NCI-H446 (cell line): Measurements from ENCODE around the gene ST8SIA6.
"Not testable (repeated sequence)": the region's sequence is repeated elsewhere in the genome, so short reads cannot be mapped to it uniquely, and the experiment has no call there.

ENCODE experiments used
- DNase-seq, 2 experiments: peaks; one replicate each; lab custom pipeline; 2025; lab: John Stamatoyannopoulos, UW

Gene ST8SIA6

GRCh38 chr10:17456032-17456548 is 1.7 kb upstream of the ST8SIA6 start:
- no peak for DNase-seq

GRCh38 chr10:17455015-17455520 is 673 bp upstream of the ST8SIA6 start:
- DNase-seq = no peak

- no peak for DNase-seq
Measured at GRCh38 chr10:17453373-17454091, 863 bp downstream of the ST8SIA6 start.

GRCh38 chr10:17453035-17453372 is 1.4 kb downstream of the ST8SIA6 start:
- no peak for DNase-seq

- no peak for DNase-seq
Measured at GRCh38 chr10:17452060-17452841, 2.1 kb downstream of the ST8SIA6 start.

- no peak for DNase-seq
Measured at GRCh38 chr10:17450024-17450423, 4.4 kb downstream of the ST8SIA6 start.

GRCh38 chr10:17445400-17445998 is 8.9 kb downstream of the ST8SIA6 start:
- no peak for DNase-seq

- no peak for DNase-seq
Measured at GRCh38 chr10:17444388-17444714, 10.0 kb downstream of the ST8SIA6 start.

GRCh38 chr10:17443707-17444387 is 10.5 kb downstream of the ST8SIA6 start:
- no peak for DNase-seq

- DNase-seq = no peak
Measured at GRCh38 chr10:17438583-17438982, 15.8 kb downstream of the ST8SIA6 start.

GRCh38 chr10:17436578-17436977 is 17.8 kb downstream of the ST8SIA6 start:
- not testable (repeated sequence) for DNase-seq

GRCh38 chr10:17435953-17436352 is 18.4 kb downstream of the ST8SIA6 start:
- DNase-seq = no peak

- no peak for DNase-seq
Measured at GRCh38 chr10:17435187-17435586, 19.2 kb downstream of the ST8SIA6 start.

- DNase-seq = no peak
Measured at GRCh38 chr10:17432723-17433122, 21.7 kb downstream of the ST8SIA6 start.

GRCh38 chr10:17431871-17432311 is 22.5 kb downstream of the ST8SIA6 start:
- DNase-seq = no peak

GRCh38 chr10:17430647-17431355 is 23.6 kb downstream of the ST8SIA6 start:
- DNase-seq = peak; percentile 33 to 60

GRCh38 chr10:17429490-17429889 is 24.9 kb downstream of the ST8SIA6 start:
- DNase-seq = no peak

GRCh38 chr10:17428351-17429097 is 25.9 kb downstream of the ST8SIA6 start:
- DNase-seq = no peak

- no peak for DNase-seq
Measured at GRCh38 chr10:17427666-17428350, 26.6 kb downstream of the ST8SIA6 start.

- no peak for DNase-seq
Measured at GRCh38 chr10:17427201-17427600, 27.2 kb downstream of the ST8SIA6 start.
